HepG2 (cell line): Measurements from ENCODE around the gene BCL2L13. TPM values are rescaled to one million over a fixed set of nuclear protein-coding genes. Genes with fewer than 3 reads are reported as not detected.

ENCODE experiments used
- ATAC-seq: fragments of 200-7000 bp; cut with Tn5 transposase; 3 replicates; pipeline ENCODE4 v1.9.1; 2020; ENCODE audit warnings: mild to moderate bottlenecking, moderate library complexity
- BruUV-seq: library from RNA; stranded (reverse); fragments of 400-500 nt; replicated peaks from 2 replicates; lab custom pipeline; 2021; lab: Mats Ljungman, UMichigan
- CTCF ChIA-PET: fragments of 300-600 bp; formaldehyde crosslinking; extraction: SDS; loops from one replicate; lab custom pipeline; 2021; ENCODE audit warnings: low total read pairs, inconsistent platforms, low intra/inter-chr PET ratio; lab: Yijun Ruan, JAX
- POLR2A ChIA-PET: fragments of 350-600 bp; sonication (Branson Sonifier 250); formaldehyde crosslinking; loops from one replicate; lab custom pipeline; 2020; ENCODE audit warnings: antibody characterized with exemption, inconsistent platforms; lab: Yijun Ruan, JAX
- DNase-seq: peaks from one replicate; pipeline ENCODE4 v3.0.0-alpha.2; 2015; ENCODE audit warnings: low spot score
- FAIRE-seq: peaks from 3 replicates; lab custom pipeline; 2011; peaks lifted over from hg19 to GRCh38; lab: Jason Lieb, UNC
- H2AFZ ChIP-seq: one replicate; pipeline ENCODE4 v1.6.1; 2011; ENCODE audit warnings: low read length, inconsistent platforms
- H3K27ac ChIP-seq: fragments of 300-600 bp; 3 replicates; pipeline ENCODE4 v1.8.0; 2011; ENCODE audit warnings: mixed run types, mild to moderate bottlenecking, mixed read lengths, low read length, inconsistent platforms; ENCODE audit not compliant: insufficient read depth; ENCODE audit errors: extremely low read length
- H3K27me3 ChIP-seq, 2 experiments: fragments of 200-600 bp in 1 of 2; 2 replicates in 1 of 2; 3 replicates in 1 of 2; pipeline versions ENCODE4 v1.6.0 to v1.8.0; 2011; ENCODE audit warnings: low read length in 2 of 2, mild to moderate bottlenecking in 2 of 2, moderate library complexity in 2 of 2, inconsistent platforms in 1 of 2; ENCODE audit not compliant: insufficient read depth in 2 of 2, control insufficient read depth in 1 of 2
- H3K36me3 ChIP-seq, 2 experiments: fragments of 200-600 bp in 1 of 2; replicated peaks in 1 of 2; 2 replicates in 1 of 2; 3 replicates in 1 of 2; pipeline versions ENCODE4 v1.5.1 to v1.8.0; 2011; ENCODE audit warnings: low read length in 2 of 2, inconsistent platforms in 1 of 2; ENCODE audit not compliant: insufficient read depth in 2 of 2, control insufficient read depth in 1 of 2
- H3K4me1 ChIP-seq: 2 replicates; pipeline ENCODE4 v1.5.1; 2012; ENCODE audit warnings: low read length, inconsistent platforms; ENCODE audit not compliant: insufficient read depth
- H3K4me2 ChIP-seq: 2 replicates; pipeline ENCODE4 v1.6.0; 2011; ENCODE audit warnings: low read depth, low read length, inconsistent platforms
- H3K4me3 ChIP-seq, 3 experiments: fragments of 200-600 bp in 1 of 3; sonication (generic), shearing (Covaris generic) in 1 of 3; replicated peaks in 1 of 3; 2 replicates each; pipeline ENCODE4 v1.5.1; 2011 to 2016; ENCODE audit warnings: low read length in 3 of 3, inconsistent platforms in 2 of 3, low read depth in 2 of 3, mild to moderate bottlenecking in 2 of 3, control low read depth in 1 of 3, mixed read lengths in 1 of 3; ENCODE audit not compliant: insufficient read depth in 1 of 3
- H3K79me2 ChIP-seq: one replicate; pipeline ENCODE4 v1.6.1; 2011; ENCODE audit warnings: low read length, inconsistent platforms; ENCODE audit not compliant: insufficient read depth
- H3K9ac ChIP-seq: 2 replicates; pipeline ENCODE4 v1.6.0; 2011; ENCODE audit warnings: mild to moderate bottlenecking, low read depth, low read length, inconsistent platforms; ENCODE audit not compliant: insufficient read depth
- H3K9me3 ChIP-seq: 2 replicates; pipeline ENCODE4 v1.5.1; 2012; ENCODE audit warnings: mild to moderate bottlenecking, low read length
- H4K20me1 ChIP-seq: 2 replicates; pipeline ENCODE4 v1.6.0; 2011; ENCODE audit warnings: inconsistent platforms, mild to moderate bottlenecking, low read length, moderate library complexity; ENCODE audit not compliant: insufficient read depth
- CENPX ChIP-seq: sonication (generic); formaldehyde crosslinking; IDR thresholded peaks from 2 replicates; pipeline ENCODE4 v1.9.0; 2021; ENCODE audit warnings: mild to moderate bottlenecking, missing genetic modification reagents, moderate library complexity
- KAT8 ChIP-seq: IDR thresholded peaks from 2 replicates; pipeline ENCODE4 v1.6.1; 2016; ENCODE audit warnings: missing genetic modification reagents, missing compliant biosample characterization
- SRSF1 ChIP-seq: fragments of 200-400 bp; formaldehyde crosslinking; optimal IDR thresholded peaks from 2 replicates; pipeline ENCODE3; 2017; ENCODE audit warnings: mild to moderate bottlenecking, low read depth, low read length, moderate library complexity
- ZNF335 ChIP-seq: sonication (generic); formaldehyde crosslinking; IDR thresholded peaks from 2 replicates; pipeline ENCODE4 v1.4.0; 2020; ENCODE audit warnings: missing genetic modification reagents
- ZNF761 ChIP-seq: sonication (generic); formaldehyde crosslinking; conservative IDR thresholded peaks from 2 replicates; pipeline ENCODE4 v1.4.0; 2020; ENCODE audit warnings: mild to moderate bottlenecking, missing genetic modification reagents
- WGBS: methylation state at CpG from one replicate; pipeline ENCODE4 v1.1.6; 2017; ENCODE audit warnings: low lambda C conversion rate; 5-methylcytosine and 5-hydroxymethylcytosine counted together
- in situ Hi-C: cut with HindIII; loops from 2 replicates; pipeline ENCODE4 v1.10.0; 2017; ENCODE audit warnings: low pct_unique_long_range_greater_than_20kb; ENCODE audit not compliant: extremely low pct_ligation_motif_present
- intact Hi-C: fragments of 100-400 bp; cut with micrococcal nuclease; formaldehyde crosslinking; loops from one replicate; pipeline ENCODE4 v1.10.0; 2022; ENCODE audit not compliant: unreplicated experiment
- polyA plus RNA-seq, 8 experiments: library from polyadenylated mRNA; depleted of rRNA in 3 of 8; stranded (reverse) in 7 of 8; unstranded in 1 of 8; fragments of >200 nt; fragmentation: Illumina TruSeq in 4 of 8; extraction: Trizol in 4 of 8; gene quantifications; 2 replicates each; pipeline versions ENCODE4 v1.2.1 to v1.2.3, GENCODE V29; 2011 to 2016; ENCODE audit warnings: low read depth in 4 of 8, missing spikeins in 1 of 8, mixed read lengths in 1 of 8; ENCODE audit not compliant: insufficient read depth in 1 of 8
- total RNA-seq, 5 experiments: library from RNA; depleted of rRNA; stranded (reverse); fragments of >200 nt; fragmentation: Illumina TruSeq; extraction: Trizol; gene quantifications; 2 replicates each; pipeline ENCODE4 v1.2.3, GENCODE V29; 2016; ENCODE audit warnings: low read depth in 1 of 5
- TF ChIP-seq, protein P1 (sequence below): sonication (generic); formaldehyde crosslinking; conservative IDR thresholded peaks from 2 replicates; pipeline ENCODE4 v1.4.0; 2020; ENCODE audit warnings: missing genetic modification reagents
- TF ChIP-seq, protein P2 (sequence below): sonication (generic); formaldehyde crosslinking; IDR thresholded peaks from 2 replicates; pipeline ENCODE4 v1.4.0; 2020; ENCODE audit warnings: missing genetic modification reagents, borderline replicate concordance
- TF ChIP-seq, protein P3 (sequence below): IDR thresholded peaks from 2 replicates; pipeline ENCODE4 v1.6.1; 2018; ENCODE audit warnings: missing genetic modification reagents, mild to moderate bottlenecking, missing compliant biosample characterization
- TF ChIP-seq, protein P4 (sequence below): sonication (generic); formaldehyde crosslinking; IDR thresholded peaks from 2 replicates; pipeline ENCODE4 v1.4.0; 2020; ENCODE audit warnings: missing genetic modification reagents; ENCODE audit errors: not compliant biosample characterization

Gene BCL2L13
- total and polyA plus RNA-seq, 2 of the 13 experiments (the other 11 are each of a cell fraction or from before 2014, with no cell fraction given), result 13.5 to 14.6 TPM

DNA sequence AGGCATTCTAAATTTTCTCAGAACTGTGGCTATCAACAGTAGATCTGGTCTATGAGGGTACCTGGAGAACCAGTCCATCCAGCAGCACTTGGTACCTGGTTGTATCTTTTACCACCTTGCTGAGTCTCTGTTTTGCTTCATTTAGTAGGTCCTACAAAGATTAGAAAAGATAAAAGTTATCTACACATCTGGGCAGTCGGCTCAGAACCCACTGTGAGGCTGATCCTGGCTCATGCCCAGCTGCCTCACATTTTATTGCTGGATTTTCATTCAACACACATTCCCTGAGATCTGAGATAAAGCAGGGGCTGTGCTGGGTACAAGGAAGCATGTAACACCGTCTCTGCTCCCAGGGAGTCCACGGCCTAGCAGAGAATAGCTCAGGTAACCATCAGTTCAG lies 37.5 kb upstream of the BCL2L13 start:
- intact Hi-C loops (no loop called here), in situ Hi-C loops (no loop called here)
- POLR2A ChIA-PET, result no interaction called here
- WGBS, result 100% methylated on average over 3 of the region's 3 CpGs
- H3K4me1 ChIP-seq, result no peaks in the 10 kb centered on the region
- no peak for DNase-seq
- no peak overlapping the region for H2AFZ ChIP-seq
- no peaks in the 10 kb centered on the region for H3K27me3 ChIP-seq
- H3K4me3 ChIP-seq, result no peak overlapping the region
- no peak for FAIRE-seq
- TF ChIP-seq, protein P1, sequence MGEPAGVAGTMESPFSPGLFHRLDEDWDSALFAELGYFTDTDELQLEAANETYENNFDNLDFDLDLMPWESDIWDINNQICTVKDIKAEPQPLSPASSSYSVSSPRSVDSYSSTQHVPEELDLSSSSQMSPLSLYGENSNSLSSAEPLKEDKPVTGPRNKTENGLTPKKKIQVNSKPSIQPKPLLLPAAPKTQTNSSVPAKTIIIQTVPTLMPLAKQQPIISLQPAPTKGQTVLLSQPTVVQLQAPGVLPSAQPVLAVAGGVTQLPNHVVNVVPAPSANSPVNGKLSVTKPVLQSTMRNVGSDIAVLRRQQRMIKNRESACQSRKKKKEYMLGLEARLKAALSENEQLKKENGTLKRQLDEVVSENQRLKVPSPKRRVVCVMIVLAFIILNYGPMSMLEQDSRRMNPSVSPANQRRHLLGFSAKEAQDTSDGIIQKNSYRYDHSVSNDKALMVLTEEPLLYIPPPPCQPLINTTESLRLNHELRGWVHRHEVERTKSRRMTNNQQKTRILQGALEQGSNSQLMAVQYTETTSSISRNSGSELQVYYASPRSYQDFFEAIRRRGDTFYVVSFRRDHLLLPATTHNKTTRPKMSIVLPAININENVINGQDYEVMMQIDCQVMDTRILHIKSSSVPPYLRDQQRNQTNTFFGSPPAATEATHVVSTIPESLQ, result no peak
- TF ChIP-seq SRSF1 (no peak), ZNF335 (CRISPR knock-in tag) (no peak), KAT8 (no peak), CENPX (CRISPR knock-in tag) (no peak), ZNF761 (no peak)
- TF ChIP-seq, protein P2, sequence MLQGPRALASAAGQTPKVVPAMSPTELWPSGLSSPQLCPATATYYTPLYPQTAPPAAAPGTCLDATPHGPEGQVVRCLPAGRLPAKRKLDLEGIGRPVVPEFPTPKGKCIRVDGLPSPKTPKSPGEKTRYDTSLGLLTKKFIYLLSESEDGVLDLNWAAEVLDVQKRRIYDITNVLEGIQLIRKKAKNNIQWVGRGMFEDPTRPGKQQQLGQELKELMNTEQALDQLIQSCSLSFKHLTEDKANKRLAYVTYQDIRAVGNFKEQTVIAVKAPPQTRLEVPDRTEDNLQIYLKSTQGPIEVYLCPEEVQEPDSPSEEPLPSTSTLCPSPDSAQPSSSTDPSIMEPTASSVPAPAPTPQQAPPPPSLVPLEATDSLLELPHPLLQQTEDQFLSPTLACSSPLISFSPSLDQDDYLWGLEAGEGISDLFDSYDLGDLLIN (CRISPR knock-in tag), result no peak
- TF ChIP-seq, protein P3, sequence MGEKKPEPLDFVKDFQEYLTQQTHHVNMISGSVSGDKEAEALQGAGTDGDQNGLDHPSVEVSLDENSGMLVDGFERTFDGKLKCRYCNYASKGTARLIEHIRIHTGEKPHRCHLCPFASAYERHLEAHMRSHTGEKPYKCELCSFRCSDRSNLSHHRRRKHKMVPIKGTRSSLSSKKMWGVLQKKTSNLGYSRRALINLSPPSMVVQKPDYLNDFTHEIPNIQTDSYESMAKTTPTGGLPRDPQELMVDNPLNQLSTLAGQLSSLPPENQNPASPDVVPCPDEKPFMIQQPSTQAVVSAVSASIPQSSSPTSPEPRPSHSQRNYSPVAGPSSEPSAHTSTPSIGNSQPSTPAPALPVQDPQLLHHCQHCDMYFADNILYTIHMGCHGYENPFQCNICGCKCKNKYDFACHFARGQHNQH (CRISPR knock-in tag), result no peak
- TF ChIP-seq, protein P4, sequence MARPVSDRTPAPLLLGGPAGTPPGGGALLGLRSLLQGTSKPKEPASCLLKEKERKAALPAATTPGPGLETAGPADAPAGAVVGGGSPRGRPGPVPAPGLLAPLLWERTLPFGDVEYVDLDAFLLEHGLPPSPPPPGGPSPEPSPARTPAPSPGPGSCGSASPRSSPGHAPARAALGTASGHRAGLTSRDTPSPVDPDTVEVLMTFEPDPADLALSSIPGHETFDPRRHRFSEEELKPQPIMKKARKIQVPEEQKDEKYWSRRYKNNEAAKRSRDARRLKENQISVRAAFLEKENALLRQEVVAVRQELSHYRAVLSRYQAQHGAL (CRISPR knock-in tag), result no peak
- no peak overlapping the region for H3K27ac ChIP-seq
- H3K9me3 ChIP-seq, result no peaks in the 10 kb centered on the region
- H3K9ac ChIP-seq, result no peak overlapping the region
- peaks cover 25 to 58% of the 10 kb centered on the region in 2 experiments for H3K36me3 ChIP-seq
- CTCF ChIA-PET, result no interaction called here
- H3K4me2 ChIP-seq, result no peak overlapping the region
- H3K79me2 ChIP-seq, result peaks cover 10% of the 10 kb centered on the region
- no peaks in the 10 kb centered on the region for H4K20me1 ChIP-seq
- no peak for ATAC-seq
- BruUV-seq, result no TSS peak
